Chondrocyte (in vitro differentiated cells): ENCODE data around the gene CITED2. TPM values are rescaled to one million over a fixed set of nuclear protein-coding genes. Genes with fewer than 3 reads are reported as not detected.

Experiments used
- DNase-seq: peaks from one replicate; pipeline ENCODE4 v3.0.0; 2021; ENCODE audit warnings: mixed read lengths, low spot score
- H3K27ac Mint-ChIP-seq: one replicate; pipeline ENCODE4 v1.8.0; 2021; ENCODE audit warnings: mild to moderate bottlenecking, moderate library complexity, mixed read lengths; ENCODE audit not compliant: unreplicated experiment
- H3K27me3 Mint-ChIP-seq: 2 replicates; pipeline ENCODE4 v1.8.0; 2021; ENCODE audit warnings: low read depth, mixed read lengths
- H3K36me3 Mint-ChIP-seq: 2 replicates; pipeline ENCODE4 v1.8.0; 2021; ENCODE audit warnings: low read depth, mixed read lengths
- H3K4me1 Mint-ChIP-seq: 2 replicates; pipeline ENCODE4 v1.8.0; 2021; ENCODE audit warnings: low read depth, mild to moderate bottlenecking, mixed read lengths
- H3K4me3 Mint-ChIP-seq: one replicate; pipeline ENCODE4 v1.8.0; 2021; ENCODE audit warnings: mild to moderate bottlenecking, moderate library complexity, mixed read lengths; ENCODE audit not compliant: unreplicated experiment
- H3K9me3 Mint-ChIP-seq: 2 replicates; pipeline ENCODE4 v1.8.0; 2021; ENCODE audit warnings: low read depth, mixed read lengths
- CTCF ChIP-seq: fragments of 200-600 bp; sonication (generic); IDR thresholded peaks from 2 replicates; pipeline ENCODE4 v1.5.0; 2021; ENCODE audit warnings: antibody characterized with exemption, mild to moderate bottlenecking, moderate library complexity
- total RNA-seq: library from RNA; stranded (reverse); gene quantifications from 3 replicates; pipeline ENCODE4 v1.2.1, GENCODE V29; 2021

The CITED2 gene
- total RNA-seq, 1 donor from 2014 or later: 233 TPM

GRCh38 chr6:139330306-139330705, 44.1 kb downstream of the CITED2 start:
- Mint-ChIP-seq H3K27me3 (no peaks in the 10 kb centered on the region), H3K4me3 (no peak overlapping the region), H3K27ac (no peak overlapping the region), H3K4me1 (peaks cover 33% of the 10 kb centered on the region), H3K9me3 (no peaks in the 10 kb centered on the region), H3K36me3 (no peaks in the 10 kb centered on the region)
- TF ChIP-seq CTCF: no peak
- no peak for DNase-seq

- Mint-ChIP-seq H3K36me3 (no peaks in the 10 kb centered on the region), H3K9me3 (no peaks in the 10 kb centered on the region)
Measured at GRCh38 chr6:139329224-139329623, 45.2 kb downstream of the CITED2 start.

GRCh38 chr6:139327038-139327437, 47.4 kb downstream of the CITED2 start:
- TF ChIP-seq CTCF: no peak
- no peak for DNase-seq
- no peaks in the 10 kb centered on the region for H3K27me3 Mint-ChIP-seq
- H3K36me3 Mint-ChIP-seq: no peaks in the 10 kb centered on the region
- peaks cover 26% of the 10 kb centered on the region for H3K4me1 Mint-ChIP-seq
- H3K9me3 Mint-ChIP-seq: no peaks in the 10 kb centered on the region
- H3K4me3 Mint-ChIP-seq: no peak overlapping the region
- no peak overlapping the region for H3K27ac Mint-ChIP-seq

More at GRCh38 chr6:139329224-139329623, 45.2 kb downstream of the CITED2 start:
- no peaks in the 10 kb centered on the region for H3K27me3 Mint-ChIP-seq
- H3K4me1 Mint-ChIP-seq: peaks cover 24% of the 10 kb centered on the region
- no peak for TF ChIP-seq CTCF
- no peak for DNase-seq
- H3K4me3 Mint-ChIP-seq: no peak overlapping the region
- no peak overlapping the region for H3K27ac Mint-ChIP-seq

GRCh38 chr6:139325686-139326085, 48.8 kb downstream of the CITED2 start:
- Mint-ChIP-seq H3K27ac (no peak overlapping the region), H3K4me1 (peaks cover 19% of the 10 kb centered on the region), H3K9me3 (no peaks in the 10 kb centered on the region), H3K27me3 (no peaks in the 10 kb centered on the region), H3K4me3 (no peak overlapping the region), H3K36me3 (no peaks in the 10 kb centered on the region)
- DNase-seq: no peak
- TF ChIP-seq CTCF: no peak

- no peak for TF ChIP-seq CTCF
- Mint-ChIP-seq H3K4me3 (no peak overlapping the region), H3K4me1 (peaks cover 14% of the 10 kb centered on the region), H3K27ac (no peak overlapping the region), H3K36me3 (no peaks in the 10 kb centered on the region), H3K27me3 (no peaks in the 10 kb centered on the region), H3K9me3 (no peaks in the 10 kb centered on the region)
- no peak for DNase-seq
Measured at GRCh38 chr6:139325125-139325524, 49.3 kb downstream of the CITED2 start.
